H1 (cell line): ENCODE results near the gene LOXHD1. TPM values are rescaled to one million over a fixed set of nuclear protein-coding genes. Genes with fewer than 3 reads are reported as not detected.

Experiments used
- CHD7 ChIP-seq: fragments of 300-600 bp; sonication (generic); IDR thresholded peaks from 2 replicates; pipeline ENCODE4 v1.7.1; 2012; ENCODE audit warnings: low read length, moderate library complexity, mild to moderate bottlenecking, inconsistent platforms; ENCODE audit not compliant: insufficient replicate concordance
- TBP ChIP-seq: IDR thresholded peaks from 2 replicates; pipeline ENCODE4 v1.6.1; 2011; ENCODE audit warnings: low read depth, low read length, improper control_type of control experiment
- polyA plus RNA-seq, 7 experiments: library from polyadenylated mRNA; depleted of rRNA in 3 of 7; stranded (reverse) in 5 of 7; unstranded in 2 of 7; fragments of >200 nt in 5 of 7; fragments of 200-250 nt in 2 of 7; gene quantifications; 1 replicate in 5 of 7; 2 replicates in 1 of 7; 4 replicates in 1 of 7; pipeline versions ENCODE4 v1.2.1 to v1.2.3, GENCODE V29; 2011 to 2013; ENCODE audit warnings: missing spikeins in 2 of 7, mixed read lengths in 2 of 7
- total RNA-seq: library from RNA; stranded (reverse); fragmentation: NEBNext Ultra II Directional; extraction: Animal tissue kit (Norgen Biotek cat#: 25700); gene quantifications from 2 replicates; pipeline ENCODE4 v1.2.1, GENCODE V29; 2021

LOXHD1 gene
- total and polyA plus RNA-seq, 2 of the 8 experiments (the other 6 are each of a cell fraction or from before 2014, with no cell fraction given), result 0.02 TPM; not detected in 1

GRCh38 chr18:46652372-46652771 is 4.6 kb downstream of the LOXHD1 start (continued):
- no peak for TF ChIP-seq CHD7
- no peak for TF ChIP-seq TBP
